OCI-LY7 (cell line): ENCODE measurements around the gene DPF3. TPM values are rescaled to one million over a fixed set of nuclear protein-coding genes. Genes with fewer than 3 reads are reported as not detected.

Experiments
- BruUV-seq: library from RNA; stranded (reverse); fragments of 400-500 nt; replicated peaks from 2 replicates; lab custom pipeline; 2021; lab: Mats Ljungman, UMichigan
- CTCF ChIA-PET: fragments of 300-600 bp; sonication (Branson Sonifier 250); formaldehyde crosslinking; loops from one replicate; lab custom pipeline; 2022; ENCODE audit warnings: antibody characterized with exemption; ENCODE audit not compliant: unreplicated experiment; lab: Charles Lee
- POLR2A ChIA-PET: fragments of 300-600 bp; sonication (Branson Sonifier 250); formaldehyde crosslinking; loops from one replicate; lab custom pipeline; 2022; ENCODE audit warnings: antibody characterized with exemption; lab: Charles Lee
- DNase-seq: peaks from one replicate; pipeline ENCODE4 v3.0.0-alpha.2; 2015; ENCODE audit warnings: low spot score
- H2AFZ ChIP-seq: fragments of 200-600 bp; sonication (generic), shearing (Covaris generic); 2 replicates; pipeline ENCODE4 v1.6.1; 2014; ENCODE audit warnings: mild to moderate bottlenecking, antibody characterized with exemption, low read length, moderate library complexity
- H3K27ac ChIP-seq: fragments of 200-600 bp; sonication (generic); 2 replicates; pipeline ENCODE4 v1.5.1; 2014; ENCODE audit warnings: mixed run types, low read depth, mild to moderate bottlenecking, moderate library complexity, low read length, inconsistent platforms; ENCODE audit not compliant: poor library complexity, severe bottlenecking
- H3K36me3 ChIP-seq: fragments of 200-600 bp; sonication (generic); 2 replicates; pipeline ENCODE4 v1.6.1; 2014; ENCODE audit warnings: mild to moderate bottlenecking, antibody characterized with exemption, low read length, moderate library complexity, mixed read lengths; ENCODE audit not compliant: insufficient read depth
- H3K4me1 ChIP-seq: fragments of 200-600 bp; sonication (generic); 2 replicates; pipeline ENCODE4 v1.5.1; 2014; ENCODE audit warnings: mild to moderate bottlenecking, low read length; ENCODE audit not compliant: insufficient read depth, poor library complexity, severe bottlenecking
- H3K4me2 ChIP-seq: fragments of 200-600 bp; sonication (generic); 2 replicates; pipeline ENCODE4 v1.6.1; 2014; ENCODE audit warnings: mild to moderate bottlenecking, low read length
- H3K4me3 ChIP-seq: fragments of 200-600 bp; sonication (generic); 2 replicates; pipeline ENCODE4 v1.5.1; 2014; ENCODE audit warnings: mild to moderate bottlenecking, low read depth, low read length; ENCODE audit not compliant: poor library complexity, severe bottlenecking
- H3K79me2 ChIP-seq: fragments of 200-600 bp; sonication (generic); 2 replicates; pipeline ENCODE4 v1.6.1; 2016; ENCODE audit warnings: low read depth, mild to moderate bottlenecking, low read length, moderate library complexity, mixed read lengths; ENCODE audit not compliant: insufficient read depth
- H3K9me2 ChIP-seq: fragments of 200-600 bp; sonication (generic); 2 replicates; pipeline ENCODE4 v1.6.1; 2016; ENCODE audit warnings: mild to moderate bottlenecking, low read length, mixed read lengths; ENCODE audit not compliant: insufficient read depth
- H3K9me3 ChIP-seq: fragments of 200-600 bp; sonication (generic); 2 replicates; pipeline ENCODE4 v1.6.1; 2014; ENCODE audit warnings: mild to moderate bottlenecking, mixed run types, low read length, mixed read lengths
- H4K20me1 ChIP-seq: fragments of 200-600 bp; sonication (generic); 2 replicates; pipeline ENCODE4 v1.6.1; 2014; ENCODE audit warnings: mild to moderate bottlenecking, antibody characterized with exemption, low read length, moderate library complexity, mixed read lengths; ENCODE audit not compliant: insufficient read depth
- EZH2phosphoT487 ChIP-seq: fragments of 200-600 bp; sonication (generic); IDR thresholded peaks from 2 replicates; pipeline ENCODE4 v1.6.1; 2018; ENCODE audit warnings: low read depth, borderline replicate concordance, mild to moderate bottlenecking, mixed run types, antibody characterized with exemption, low read length, moderate library complexity, mixed read lengths
- intact Hi-C: fragments of 100-400 bp; cut with micrococcal nuclease; formaldehyde crosslinking; loops from one replicate; pipeline ENCODE4 v1.10.0; 2022; ENCODE audit not compliant: unreplicated experiment
- total RNA-seq, 2 experiments: library from RNA; depleted of rRNA in 1 of 2; stranded (reverse); fragments of >200 nt in 1 of 2; shearing (Covaris generic) in 1 of 2; gene quantifications; 2 replicates each; pipeline ENCODE4 v1.2.3, GENCODE V29; 2014 to 2022
- TF ChIP-seq, protein P1 (sequence below): fragments of 200-600 bp; sonication (generic); conservative IDR thresholded peaks from 2 replicates; pipeline ENCODE4 v1.5.1; 2014; ENCODE audit warnings: mild to moderate bottlenecking, antibody characterized with exemption, low read length, moderate library complexity, mixed read lengths

Gene DPF3
- total RNA-seq, 2 experiments from 2014 or later, result 0.42 TPM; not detected in 1

DNA sequence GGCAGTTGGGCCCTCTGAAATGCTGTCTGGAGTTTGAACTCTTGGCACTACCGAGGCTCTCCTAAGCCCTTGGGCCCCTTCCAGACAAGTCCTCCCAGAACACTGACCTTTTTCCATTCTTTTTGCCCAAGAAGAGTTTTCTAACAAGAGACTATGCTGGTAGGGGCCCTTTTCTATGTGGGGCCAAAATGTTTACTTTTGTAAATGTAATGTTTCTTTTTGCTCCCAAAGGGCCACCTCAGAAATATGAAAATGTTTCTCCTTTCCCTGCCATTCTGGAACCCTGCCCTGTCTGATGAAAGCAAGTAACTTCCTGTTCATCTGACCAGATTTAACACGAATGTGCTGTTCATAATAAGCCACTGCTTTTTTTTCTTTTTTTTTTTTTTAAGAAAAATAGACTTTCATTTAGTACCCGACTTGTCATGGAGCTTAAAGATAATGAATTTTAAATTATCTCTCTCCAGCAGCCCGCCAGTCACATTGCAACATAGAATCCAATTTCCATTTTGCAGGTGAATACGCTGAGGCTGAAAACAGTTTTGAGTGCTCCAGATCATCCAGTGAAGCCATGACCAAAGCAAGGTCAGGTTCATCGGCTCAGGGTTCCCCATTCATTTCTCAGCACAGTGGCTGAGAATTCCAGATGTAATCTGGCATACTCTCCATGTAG, 169.9 kb downstream of the DPF3 start:
- DNase-seq, result no peak
- BruUV-seq, result no TSS peak
- ChIA-PET CTCF (no interaction called here), POLR2A (interaction anchor here (0.6 kb wide), 2 partner anchors 183 to 491 kb away, joined by 3 read pairs; no protein-coding TSS in a partner anchor)
- no peaks in the 10 kb centered on the region for H4K20me1 ChIP-seq
- no peak overlapping the region for H3K4me3 ChIP-seq
- H3K4me1 ChIP-seq, result no peaks in the 10 kb centered on the region
- no peaks in the 10 kb centered on the region for H3K79me2 ChIP-seq
- H3K9me2 ChIP-seq, result no peaks in the 10 kb centered on the region
- no peak overlapping the region for H3K27ac ChIP-seq
- no peaks in the 10 kb centered on the region for H3K36me3 ChIP-seq
- intact Hi-C loops, result loop anchor here (10.0 kb wide), 1 partner anchor 209 kb away; no protein-coding TSS in a partner anchor
- no peak for TF ChIP-seq EZH2phosphoT487
- TF ChIP-seq, protein P1, sequence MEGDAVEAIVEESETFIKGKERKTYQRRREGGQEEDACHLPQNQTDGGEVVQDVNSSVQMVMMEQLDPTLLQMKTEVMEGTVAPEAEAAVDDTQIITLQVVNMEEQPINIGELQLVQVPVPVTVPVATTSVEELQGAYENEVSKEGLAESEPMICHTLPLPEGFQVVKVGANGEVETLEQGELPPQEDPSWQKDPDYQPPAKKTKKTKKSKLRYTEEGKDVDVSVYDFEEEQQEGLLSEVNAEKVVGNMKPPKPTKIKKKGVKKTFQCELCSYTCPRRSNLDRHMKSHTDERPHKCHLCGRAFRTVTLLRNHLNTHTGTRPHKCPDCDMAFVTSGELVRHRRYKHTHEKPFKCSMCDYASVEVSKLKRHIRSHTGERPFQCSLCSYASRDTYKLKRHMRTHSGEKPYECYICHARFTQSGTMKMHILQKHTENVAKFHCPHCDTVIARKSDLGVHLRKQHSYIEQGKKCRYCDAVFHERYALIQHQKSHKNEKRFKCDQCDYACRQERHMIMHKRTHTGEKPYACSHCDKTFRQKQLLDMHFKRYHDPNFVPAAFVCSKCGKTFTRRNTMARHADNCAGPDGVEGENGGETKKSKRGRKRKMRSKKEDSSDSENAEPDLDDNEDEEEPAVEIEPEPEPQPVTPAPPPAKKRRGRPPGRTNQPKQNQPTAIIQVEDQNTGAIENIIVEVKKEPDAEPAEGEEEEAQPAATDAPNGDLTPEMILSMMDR, result no peak
- no peak overlapping the region for H3K4me2 ChIP-seq
- no peak overlapping the region for H2AFZ ChIP-seq
- no peaks in the 10 kb centered on the region for H3K9me3 ChIP-seq

DNA sequence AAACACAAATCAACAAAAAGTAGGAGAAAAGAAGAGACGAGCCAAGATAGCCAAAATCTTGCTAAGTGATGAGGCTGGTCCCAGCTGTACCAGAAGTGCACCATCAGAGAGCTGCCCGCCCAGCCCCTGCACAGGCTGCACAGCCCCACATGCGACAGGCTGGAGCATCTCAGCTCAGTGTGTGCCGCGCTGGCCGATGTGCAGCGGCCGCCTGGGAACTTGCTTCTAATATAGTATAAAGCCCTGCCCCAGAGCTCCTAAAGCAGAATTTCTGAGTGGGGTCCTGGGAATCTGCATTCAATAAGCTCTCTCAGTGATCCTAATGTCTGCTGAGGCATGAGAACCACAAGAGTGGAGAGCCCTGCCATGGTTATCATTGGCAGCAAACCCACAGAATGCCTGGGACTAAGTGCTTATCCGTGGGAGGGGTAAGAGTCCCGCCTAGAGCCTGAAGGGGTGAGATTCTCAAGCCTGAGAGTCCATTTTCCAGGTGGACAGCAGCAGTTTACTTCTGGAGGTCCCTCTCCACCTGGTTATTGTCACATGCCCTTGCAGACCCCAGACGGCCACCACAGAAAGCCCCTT, 171.6 kb downstream of the DPF3 start:
- BruUV-seq, result no TSS peak
- DNase-seq, result no peak
- H3K4me1 ChIP-seq, result no peaks in the 10 kb centered on the region
- TF ChIP-seq, protein P1, result no peak
- no peak for TF ChIP-seq EZH2phosphoT487
- H3K4me2 ChIP-seq, result no peak overlapping the region
- H3K79me2 ChIP-seq, result no peaks in the 10 kb centered on the region
- H2AFZ ChIP-seq, result no peak overlapping the region
- POLR2A ChIA-PET, result interaction anchor here (0.6 kb wide), 1 partner anchor 1188 kb away, joined by 3 read pairs; no protein-coding TSS in a partner anchor
- H3K9me3 ChIP-seq, result no peaks in the 10 kb centered on the region
- no peak overlapping the region for H3K4me3 ChIP-seq
- no peak overlapping the region for H3K27ac ChIP-seq
- no peaks in the 10 kb centered on the region for H3K9me2 ChIP-seq
- CTCF ChIA-PET, result no interaction called here
- H3K36me3 ChIP-seq, result no peaks in the 10 kb centered on the region
- H4K20me1 ChIP-seq, result no peaks in the 10 kb centered on the region
- intact Hi-C loops, result loop anchor here (10.0 kb wide), 1 partner anchor 207 kb away; no protein-coding TSS in a partner anchor

DNA sequence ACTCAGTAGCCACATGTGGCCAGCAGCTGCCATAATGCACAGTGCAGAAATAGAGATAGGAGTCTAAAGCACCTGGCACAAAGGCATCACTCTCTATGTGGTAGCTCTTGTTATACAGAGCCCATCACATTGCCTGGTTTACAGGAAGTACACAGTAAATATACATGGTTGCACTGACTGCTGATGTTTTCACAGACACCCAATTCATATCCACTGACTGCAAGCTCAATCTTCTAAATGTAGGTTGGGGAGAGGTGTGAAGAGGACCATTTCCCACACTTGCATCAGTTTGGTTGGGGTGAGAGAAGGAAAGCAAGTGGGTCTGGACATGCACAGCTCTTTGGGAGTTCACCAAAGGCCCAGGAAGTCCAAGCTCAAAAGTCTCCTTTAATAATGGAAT, 172.8 kb downstream of the DPF3 start:
- Histone ChIP-seq H3K4me3 (no peak overlapping the region), H3K4me2 (no peak overlapping the region), H3K9me2 (no peaks in the 10 kb centered on the region), H3K36me3 (no peaks in the 10 kb centered on the region), H2AFZ (no peak overlapping the region), H3K9me3 (no peaks in the 10 kb centered on the region), H3K79me2 (no peaks in the 10 kb centered on the region), H3K4me1 (no peaks in the 10 kb centered on the region), H4K20me1 (no peaks in the 10 kb centered on the region), H3K27ac (no peak overlapping the region)
- CTCF ChIA-PET, result no interaction called here
- POLR2A ChIA-PET, result interaction anchor here (0.6 kb wide), 1 partner anchor 600 kb away, joined by 3 read pairs; no protein-coding TSS in a partner anchor
- no peak for TF ChIP-seq EZH2phosphoT487
- TF ChIP-seq, protein P1, result no peak
- no peak for DNase-seq
- no TSS peak for BruUV-seq
- intact Hi-C loops, result loop anchor here (10.0 kb wide), 1 partner anchor 206 kb away; no protein-coding TSS in a partner anchor
